Measurements from ENCODE around the gene ZNF787.

GRCh38 chr19:56120002-56120370, 1.1 kb downstream of the ZNF787 start:
- TF ChIP-seq CTCF (conservative IDR thresholded peaks at IDR 0.05 in 1 of 2, IDR thresholded peaks at IDR 0.05 in 1 of 2; ENCODE audit: low read depth in 1 of 2, low read length in 2 of 2): no peak
- TF ChIP-seq EZH2 (IDR thresholded peaks at IDR 0.05; ENCODE audit: low read length, missing control alignments): no peak

Measured in fibroblast of lung (primary cell).